HG03060 (cell line): ENCODE results near the gene WDR70.
"Not testable (repeated sequence)": the region's sequence is repeated elsewhere in the genome, so short reads cannot be mapped to it uniquely, and the experiment has no call there.

ENCODE experiments used
- ATAC-seq: cut with Tn5 transposase; IDR thresholded peaks from one replicate; pipeline ENCODE4 v1.9.1; 2021; ENCODE audit warnings: low read depth, moderate number of reproducible peaks; ENCODE audit not compliant: unreplicated experiment

WDR70 gene

DNA sequence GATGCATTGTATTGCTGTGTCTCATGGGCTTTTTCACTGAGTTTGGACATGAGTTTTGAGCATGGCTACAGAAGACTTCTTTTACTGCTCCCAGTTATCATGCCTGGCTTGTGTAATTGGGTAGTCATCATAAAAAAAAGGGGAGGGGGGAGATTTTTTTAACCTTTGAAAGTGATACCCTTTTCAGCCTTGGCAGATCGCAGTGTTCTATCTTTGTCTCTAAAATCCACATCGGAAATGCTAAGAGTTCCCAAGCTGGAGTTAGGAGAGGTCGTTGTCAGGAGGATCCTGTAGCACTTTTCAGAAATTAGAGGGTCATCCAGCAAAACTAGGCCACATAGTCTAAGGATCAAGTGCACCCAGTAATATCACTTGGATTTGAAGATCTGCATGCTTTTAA is 188.4 kb downstream of the WDR70 start:
- no peak for ATAC-seq

DNA sequence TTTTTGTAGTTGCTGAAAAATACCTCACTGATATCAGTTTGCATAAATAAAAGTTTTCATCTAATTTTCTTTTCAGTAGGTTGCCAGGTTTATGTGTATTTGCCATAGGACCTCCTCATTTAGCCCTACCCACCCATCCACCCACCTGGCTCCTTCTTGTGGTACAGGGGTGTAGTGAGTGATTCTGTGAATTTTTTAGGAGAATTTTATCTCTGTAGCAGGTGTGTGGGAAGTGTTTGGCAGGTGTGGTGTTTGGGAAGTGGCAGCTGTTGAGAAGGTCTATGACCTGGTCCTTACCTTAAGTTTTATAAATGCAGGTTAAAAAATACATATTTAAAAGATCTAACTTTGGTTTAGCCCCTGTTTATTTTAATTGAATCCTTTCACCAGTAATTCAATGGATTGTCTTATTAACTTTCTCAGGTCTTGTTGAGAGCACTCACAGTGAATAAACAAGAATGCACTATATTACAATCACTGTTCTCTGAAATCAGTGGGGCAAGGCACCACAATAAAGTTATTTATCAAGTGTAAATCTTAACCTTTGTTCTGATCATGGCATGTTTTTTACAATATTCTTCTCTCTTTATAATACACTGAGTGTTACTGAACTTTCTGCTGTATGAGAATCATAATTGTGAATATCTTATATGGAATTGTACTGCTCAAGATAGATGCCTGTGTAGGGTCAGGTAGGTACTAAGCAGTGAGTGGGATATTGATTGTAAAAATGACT is 189.1 kb downstream of the WDR70 start:
- no peak for ATAC-seq

DNA sequence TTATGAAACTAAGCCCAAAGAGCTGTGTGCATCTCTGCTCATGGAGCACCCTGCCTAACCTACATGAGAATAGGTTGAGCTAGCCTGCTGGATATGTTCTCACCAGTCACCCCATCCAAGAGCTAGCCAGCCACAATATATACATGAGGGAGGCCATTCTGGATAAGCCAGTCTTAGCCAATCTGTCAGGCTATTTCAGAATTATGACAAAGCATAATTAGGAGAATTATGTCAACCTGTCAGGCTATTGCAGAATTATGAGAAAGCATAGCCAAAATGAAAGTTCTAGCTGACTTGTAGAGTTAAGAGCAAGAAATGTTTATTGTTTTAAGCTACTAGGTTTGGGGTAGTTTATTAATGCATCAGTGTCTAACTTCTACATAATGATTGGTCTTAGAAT is 189.8 kb downstream of the WDR70 start:
- no peak for ATAC-seq

DNA sequence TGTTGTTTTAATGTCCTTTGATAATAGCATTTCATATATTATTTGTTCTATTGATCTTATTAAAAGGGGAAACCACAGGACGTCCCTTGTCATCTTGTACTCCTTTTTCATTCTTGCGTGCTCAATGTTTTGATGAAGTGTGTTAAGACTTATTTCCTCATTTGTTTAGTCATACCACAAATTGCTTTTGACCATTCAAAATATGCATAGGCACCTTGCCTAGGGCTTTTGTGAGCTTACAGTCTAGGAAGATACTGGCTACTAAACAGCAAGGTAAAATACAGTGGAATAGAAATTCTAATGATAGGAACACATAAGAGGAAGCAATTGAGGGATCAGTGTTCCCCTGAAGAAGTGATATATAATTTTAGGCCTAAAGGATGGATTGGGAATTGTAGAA is 190.3 kb downstream of the WDR70 start:
- ATAC-seq, result no peak

DNA sequence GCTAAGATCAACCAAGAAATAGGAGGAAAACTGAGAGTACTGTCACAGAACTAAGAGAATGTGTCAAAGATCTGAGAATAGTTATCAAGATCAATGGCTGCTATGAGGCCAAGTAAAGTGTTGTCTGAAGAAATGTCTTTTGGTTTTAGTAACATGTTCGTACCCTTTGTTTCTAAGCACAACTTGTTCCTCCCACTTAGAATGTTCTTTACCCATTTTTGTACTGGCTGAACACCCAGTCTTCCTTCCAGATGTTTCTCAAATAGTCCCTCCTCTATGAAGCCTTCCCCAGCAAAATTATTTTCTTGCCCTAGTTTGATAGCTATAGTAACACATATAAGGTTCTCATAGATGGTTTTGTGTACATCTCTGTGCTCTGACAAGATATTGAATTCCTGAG is 191.5 kb downstream of the WDR70 start:
- ATAC-seq, result no peak

DNA sequence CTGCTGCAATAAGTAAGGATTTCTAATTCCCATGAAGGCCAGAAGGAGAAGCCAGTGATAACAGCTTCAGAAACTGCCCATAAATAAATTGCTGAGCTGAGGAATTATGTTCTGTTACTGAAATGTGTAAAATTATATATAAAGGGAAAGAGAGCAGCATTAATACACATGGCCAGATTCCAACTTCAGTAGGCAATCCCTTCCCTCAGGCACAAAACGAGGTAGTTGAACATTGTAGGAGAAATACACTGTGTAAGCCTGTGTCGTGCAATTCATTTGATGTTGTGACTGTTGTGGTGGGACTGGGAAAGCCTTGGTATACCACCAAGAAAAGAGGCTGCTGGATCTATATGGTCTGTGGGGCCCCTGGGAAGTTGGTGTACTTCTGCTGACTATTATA is 192.9 kb downstream of the WDR70 start:
- ATAC-seq, result no peak

DNA sequence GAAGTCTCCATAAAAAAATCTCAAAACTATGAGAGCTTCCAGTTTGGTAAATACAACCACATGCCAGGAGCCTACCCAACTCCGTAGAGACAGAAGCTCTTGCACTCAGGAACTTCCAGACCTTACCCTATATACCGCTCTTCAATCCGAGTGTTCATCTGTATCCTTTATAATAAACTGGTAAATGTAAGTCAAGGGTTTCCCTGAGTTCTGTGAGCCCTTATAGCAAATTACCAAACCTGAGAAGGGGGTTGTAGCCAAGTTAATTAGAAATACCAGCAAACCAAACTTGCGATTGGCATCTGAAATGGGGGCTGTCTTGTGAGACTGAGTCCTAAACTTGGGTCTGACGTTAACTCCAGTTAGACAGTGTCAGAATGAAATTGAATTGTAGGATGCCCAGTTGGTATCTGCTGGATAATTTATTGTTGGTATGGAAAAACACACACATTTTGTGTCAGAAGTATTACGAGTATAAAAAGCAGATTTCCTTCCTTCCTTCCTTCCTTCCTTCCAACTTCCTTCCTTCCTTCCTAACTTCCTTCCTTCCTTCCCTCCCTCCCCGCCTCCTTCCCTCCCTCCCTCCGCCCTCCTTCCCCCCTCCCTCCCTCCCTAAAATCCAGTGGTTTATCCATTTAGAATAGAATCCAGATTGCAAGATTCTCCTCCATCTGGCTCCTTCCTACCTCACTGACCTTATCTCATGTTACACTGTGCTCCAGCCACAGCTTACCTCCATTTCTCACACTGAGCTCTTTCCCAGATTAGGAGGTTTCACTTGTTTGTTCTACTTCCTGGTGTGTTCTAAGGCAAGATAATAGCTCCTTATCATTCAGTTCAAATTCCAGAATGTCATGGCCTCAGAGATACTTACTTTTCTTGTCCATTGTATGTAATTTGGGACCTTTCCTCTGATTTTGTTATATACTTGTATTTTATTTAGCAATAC is 196.7 kb downstream of the WDR70 start:
- ATAC-seq, result no peak

DNA sequence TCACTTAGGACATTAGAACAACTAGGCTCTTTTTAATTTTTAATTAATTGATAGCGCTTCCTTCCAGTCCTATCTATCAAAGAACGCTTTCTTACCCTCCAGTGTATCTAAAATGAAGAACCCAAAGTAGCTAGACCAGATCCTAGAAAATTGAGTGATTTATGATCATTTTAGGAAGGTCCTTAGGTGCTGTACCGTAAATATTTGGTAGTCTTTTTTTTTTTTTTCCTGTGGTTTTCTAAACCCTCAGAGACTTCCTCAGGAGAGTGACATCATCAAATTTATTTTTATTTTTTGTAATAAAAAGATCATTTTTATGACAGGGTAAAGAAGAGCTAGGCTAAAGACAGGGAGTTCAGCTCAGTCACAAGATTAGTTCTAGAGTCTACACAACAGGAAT is 197.4 kb downstream of the WDR70 start:
- ATAC-seq, result no peak

DNA sequence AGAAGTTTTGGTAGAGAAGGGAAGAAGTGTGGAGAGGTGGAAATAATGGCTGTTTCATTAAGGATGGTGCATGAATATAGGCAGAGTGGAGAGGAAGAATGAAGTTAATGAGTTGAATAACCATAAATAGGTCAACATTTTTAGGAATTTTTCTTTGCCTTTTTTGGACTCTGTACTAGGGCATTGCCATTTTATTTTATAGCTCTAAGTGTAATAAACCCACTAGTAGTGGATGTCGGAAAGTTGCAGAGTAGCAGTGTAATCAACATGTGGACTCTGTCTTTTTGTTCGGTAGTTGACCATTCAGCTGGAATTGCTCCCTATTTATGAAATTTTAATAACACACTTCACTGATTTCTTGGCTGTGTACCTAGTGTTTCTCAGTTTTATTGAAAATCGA is 199.1 kb downstream of the WDR70 start:
- no peak for ATAC-seq

DNA sequence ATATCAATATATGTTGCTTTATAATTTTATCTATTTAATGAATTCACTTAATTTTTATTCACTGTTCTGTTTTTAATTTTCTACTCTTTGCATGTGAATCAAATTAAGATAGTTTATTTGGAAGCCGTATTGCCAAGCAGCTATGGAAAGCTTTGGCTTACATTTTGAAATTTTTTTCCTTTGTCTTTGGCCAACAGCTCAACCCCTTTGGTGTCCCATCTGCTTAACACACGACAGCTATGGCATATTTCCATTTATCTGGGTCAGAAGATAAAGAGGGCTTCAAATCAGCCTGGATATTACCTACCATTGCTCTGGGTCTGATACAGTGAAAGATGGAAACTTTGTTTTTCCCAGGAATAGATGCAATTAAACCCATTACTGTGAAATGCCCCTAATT is 201.0 kb downstream of the WDR70 start:
- ATAC-seq, result no peak

DNA sequence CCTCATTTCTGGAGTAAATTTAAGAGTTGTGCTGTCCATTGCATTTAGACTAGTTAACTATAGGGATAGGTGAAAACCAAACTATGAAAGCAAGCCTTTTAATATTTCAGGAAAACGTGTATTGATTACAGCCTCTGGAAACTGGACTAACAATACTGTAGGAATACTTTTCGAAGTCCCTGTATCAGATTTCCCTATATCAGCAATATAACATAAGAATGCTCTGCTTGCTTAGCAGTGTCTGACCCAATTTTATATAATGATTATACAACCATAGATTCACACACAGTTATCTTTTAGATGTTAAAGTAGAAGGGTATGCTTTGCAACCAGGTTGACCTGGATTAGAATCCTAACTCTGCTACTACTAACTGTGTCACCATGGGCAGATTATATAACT is 203.1 kb downstream of the WDR70 start:
- ATAC-seq, result no peak

DNA sequence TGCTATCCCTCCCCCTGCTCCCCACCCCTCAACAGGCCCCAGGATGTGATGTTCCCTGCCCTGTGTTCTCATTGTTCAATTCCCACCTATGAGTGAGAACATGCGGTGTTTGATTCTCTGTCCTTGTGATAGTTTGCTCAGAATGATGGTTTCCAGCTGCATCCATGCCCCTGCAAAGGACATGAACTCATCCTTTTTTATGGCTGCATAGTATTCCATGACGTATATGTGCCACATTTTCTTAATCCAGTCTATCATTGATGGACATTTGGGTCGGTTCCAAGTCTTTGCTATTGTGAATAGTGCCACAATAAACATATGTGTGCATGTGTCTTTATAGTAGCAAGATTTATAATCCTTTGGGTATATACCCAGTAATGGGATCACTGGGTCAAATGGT is 214.2 kb downstream of the WDR70 start:
- not testable (repeated sequence) for ATAC-seq

DNA sequence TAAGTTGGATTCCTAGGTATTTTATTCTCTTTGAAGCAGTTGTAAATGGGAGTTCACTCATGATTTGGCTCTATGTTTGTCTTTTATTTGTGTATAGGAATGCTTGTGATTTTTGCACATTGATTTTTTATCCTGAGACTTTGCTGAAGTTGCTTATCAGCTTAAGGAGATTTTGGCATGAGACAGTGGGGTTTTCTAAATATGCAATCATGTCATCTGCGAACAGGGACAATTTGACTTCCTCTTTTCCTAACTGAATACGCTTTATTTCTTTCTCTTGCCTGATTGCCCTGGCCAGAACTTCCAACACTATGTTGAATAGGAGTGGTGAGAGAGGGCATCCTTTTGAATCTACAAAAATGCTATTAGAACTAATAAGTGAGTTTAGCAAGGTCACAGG is 215.7 kb downstream of the WDR70 start:
- ATAC-seq, result not testable (repeated sequence)

DNA sequence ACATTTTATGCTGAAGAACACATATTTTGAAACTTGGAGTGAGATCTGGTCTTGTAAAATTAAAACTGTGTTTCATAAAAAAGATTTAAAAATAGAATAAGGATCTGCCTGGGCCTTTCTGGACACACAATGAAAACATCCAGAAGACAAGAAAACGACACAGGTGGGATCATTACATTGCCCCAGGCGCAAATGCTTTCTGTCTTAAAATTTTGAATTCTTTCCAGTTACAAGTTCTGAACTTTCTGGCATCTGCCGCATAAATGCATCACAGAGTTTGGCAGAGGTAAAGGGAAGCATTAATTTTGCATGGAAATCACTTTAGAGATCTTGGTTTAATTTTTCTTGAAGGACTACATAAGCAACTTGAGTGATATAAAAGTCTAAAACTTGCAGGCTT is 219.6 kb downstream of the WDR70 start:
- no peak for ATAC-seq

DNA sequence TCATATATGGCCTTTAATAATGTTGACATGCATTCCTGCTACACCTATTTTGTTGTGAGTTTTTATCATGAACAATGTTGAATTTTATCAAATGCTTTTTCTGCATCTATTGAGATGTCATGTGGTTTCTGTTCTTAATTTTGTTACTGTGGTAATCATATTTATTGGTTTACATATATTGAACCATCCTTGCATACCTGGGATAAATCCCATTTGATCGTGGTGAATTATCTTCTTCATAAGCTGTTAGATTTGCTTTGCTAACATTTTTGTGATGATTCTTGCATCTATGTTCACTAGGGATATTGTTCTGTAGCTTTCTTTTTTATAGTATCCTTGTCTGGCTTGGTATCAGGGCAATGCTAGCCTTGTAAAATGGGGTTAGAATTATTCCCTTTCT is 222.0 kb downstream of the WDR70 start:
- ATAC-seq, result no peak

DNA sequence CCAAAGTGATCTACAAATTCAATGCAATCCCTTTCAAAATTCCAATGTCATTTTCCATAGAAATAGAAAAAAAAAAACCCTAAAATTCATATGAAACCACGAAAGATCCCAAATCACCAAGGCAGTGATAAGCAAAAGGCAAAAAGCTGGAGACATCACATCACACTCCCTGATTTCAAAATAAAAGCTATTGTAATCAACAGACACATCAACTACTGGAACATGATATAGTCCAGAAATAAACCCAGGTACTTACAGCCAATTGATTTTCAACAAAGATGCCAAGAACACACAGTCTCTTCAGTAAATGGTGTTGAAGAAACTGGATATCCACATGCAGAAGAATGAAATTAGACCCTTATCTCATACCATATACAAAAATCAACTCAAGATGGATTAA is 224.0 kb downstream of the WDR70 start:
- ATAC-seq, result no peak

DNA sequence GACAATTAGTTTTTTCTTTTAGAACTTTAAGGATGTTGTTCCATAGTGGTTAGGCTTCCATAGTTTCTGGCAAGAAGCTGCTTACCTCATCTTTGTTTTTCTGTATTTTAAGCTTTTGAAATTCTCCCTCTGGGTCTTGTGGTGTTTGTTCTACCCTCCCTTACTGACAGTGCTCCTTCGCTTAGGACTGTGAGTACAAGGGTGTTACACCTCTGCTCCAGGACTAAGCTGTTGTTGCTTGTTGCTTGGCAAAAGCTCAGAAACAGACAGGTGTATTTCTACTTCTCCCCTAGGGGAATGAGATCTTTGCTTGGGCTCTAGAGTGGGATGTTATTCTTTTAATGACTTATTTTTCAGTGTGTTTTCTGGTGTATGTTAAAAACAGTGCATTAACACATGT is 225.2 kb downstream of the WDR70 start:
- no peak for ATAC-seq

DNA sequence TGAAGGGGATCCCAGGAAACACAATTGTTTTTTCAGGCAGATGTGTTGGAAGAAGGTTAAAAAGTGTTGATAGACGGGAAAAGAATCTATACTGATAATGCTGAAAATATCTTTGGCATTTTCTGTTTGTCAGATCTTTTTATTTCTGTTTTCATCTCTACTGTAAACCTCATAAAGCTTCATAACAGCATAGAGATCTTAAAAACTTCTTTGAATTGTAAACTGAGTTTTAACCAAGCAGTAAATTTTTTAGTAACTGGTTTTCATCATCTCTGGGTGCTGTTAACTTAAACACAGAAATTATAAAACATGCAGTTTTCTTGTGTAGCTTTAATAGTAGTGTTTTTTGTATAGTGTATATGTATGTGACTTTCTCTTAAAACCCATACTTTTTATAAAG is 227.0 kb downstream of the WDR70 start:
- ATAC-seq, result no peak

DNA sequence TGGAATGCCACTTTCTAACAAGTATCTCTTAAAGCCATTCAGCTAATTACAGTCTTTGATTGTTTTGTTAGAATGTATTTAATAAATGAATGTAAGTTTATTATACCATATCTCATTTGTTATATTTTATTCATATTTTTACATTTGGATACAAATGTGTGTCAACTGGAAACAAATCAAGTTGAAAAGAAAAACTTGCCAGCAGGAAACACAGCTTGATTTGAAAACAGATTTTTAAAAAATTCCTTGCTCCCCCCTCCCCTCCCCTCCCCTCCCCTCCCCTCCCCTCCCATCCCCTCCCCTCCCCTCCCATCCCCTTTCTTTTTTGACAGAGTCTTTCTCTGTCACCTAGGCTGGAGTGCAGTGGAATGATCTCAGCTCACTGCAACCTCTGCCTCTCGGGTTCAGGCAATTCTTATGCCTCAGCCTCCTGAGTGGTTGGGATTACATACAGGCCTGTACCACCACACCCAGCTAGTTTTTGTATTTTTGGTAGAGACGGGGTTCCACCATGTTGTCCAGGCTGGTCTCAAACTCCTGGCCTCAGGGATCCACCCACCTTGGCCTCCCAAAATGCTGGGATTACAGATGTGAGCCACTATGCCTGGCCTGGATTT is 227.6 kb downstream of the WDR70 start:
- no peak for ATAC-seq

DNA sequence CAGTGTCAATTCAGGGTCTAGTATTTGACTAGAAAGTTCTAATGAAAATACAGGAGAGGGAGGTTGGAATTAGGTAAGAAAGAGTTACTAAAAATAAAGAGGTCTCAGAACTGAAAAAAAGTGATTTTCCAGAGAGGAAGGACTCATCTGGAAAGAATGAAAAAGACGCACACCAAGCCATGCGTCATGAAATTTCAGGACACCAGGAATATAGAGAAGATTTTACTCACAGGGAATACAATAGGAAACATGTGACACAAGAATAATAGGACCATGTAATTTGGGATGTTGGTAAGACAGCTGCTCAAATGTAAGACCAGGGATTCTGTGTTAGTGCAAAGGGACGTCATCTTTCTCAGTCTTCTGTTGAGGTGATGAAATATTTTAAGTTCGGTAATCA is 236.1 kb downstream of the WDR70 start:
- ATAC-seq, result no peak

DNA sequence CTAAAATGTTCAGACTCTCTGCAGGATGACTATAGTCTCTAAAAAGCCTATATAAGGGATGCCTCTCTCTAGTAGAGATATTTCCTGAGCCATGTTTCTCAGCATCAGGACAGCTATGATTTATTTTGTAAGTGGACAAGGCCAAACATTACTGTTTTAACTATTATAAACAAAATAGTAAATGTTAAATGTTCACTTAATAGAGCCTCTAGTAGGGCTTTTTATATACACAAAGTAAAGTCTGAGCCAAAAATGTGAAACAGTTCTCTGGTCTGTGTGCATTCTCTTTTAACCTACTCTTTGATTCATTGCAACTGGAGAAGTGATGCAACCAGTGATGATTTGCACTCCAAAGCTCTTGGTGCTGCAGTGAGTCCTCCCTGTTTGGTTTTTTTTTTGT is 240.2 kb downstream of the WDR70 start:
- ATAC-seq, result no peak
